Mucosa of descending colon (tissue), 3 donors: ENCODE data around the gene VPS37D. TPM values are rescaled to one million over a fixed set of nuclear protein-coding genes. Genes with fewer than 3 reads are reported as not detected.

Source experiments
- ATAC-seq: fragments of 200-7000 bp; cut with Tn5 transposase; one replicate; pipeline ENCODE4 v1.9.1; 2020; ENCODE audit warnings: mild to moderate bottlenecking, moderate library complexity
- DNase-seq, 3 donors: peaks; one replicate each; pipeline ENCODE4 v3.0.0-alpha.2; 2020
- H3K36me3 ChIP-seq: fragments of 200-600 bp; one replicate; pipeline ENCODE4 v1.8.0; 2021; ENCODE audit warnings: low read depth, mild to moderate bottlenecking
- H3K4me1 ChIP-seq: fragments of 200-600 bp; one replicate; pipeline ENCODE4 v1.8.0; 2021; ENCODE audit warnings: low read depth, mild to moderate bottlenecking
- H3K4me3 ChIP-seq: fragments of 200-600 bp; one replicate; pipeline ENCODE4 v1.8.0; 2021; ENCODE audit warnings: mild to moderate bottlenecking
- H3K9me3 ChIP-seq: fragments of 200-600 bp; one replicate; pipeline ENCODE4 v1.8.0; 2021; ENCODE audit warnings: mild to moderate bottlenecking
- intact Hi-C, 2 donors: fragments of 100-400 bp; cut with DNase I in 1 of 2; cut with micrococcal nuclease in 1 of 2; formaldehyde crosslinking; loops; one replicate each; pipeline versions ENCODE4 v1.11.0 to v1.11.1; 2022; cut with DNase I, micrococcal nuclease
- total RNA-seq, 3 donors: library from RNA; stranded (reverse); fragmentation: NEBNext Ultra II Directional in 2 of 3; extraction: Animal tissue kit (Norgen Biotek cat#: 25700) in 2 of 3; gene quantifications; one replicate each; pipeline versions ENCODE4 v1.2.1 to v1.2.4, GENCODE V29; 2021 to 2023
- TF ChIP-seq, protein P1 (sequence below): fragments of 200-600 bp; IDR thresholded peaks from one replicate; pipeline ENCODE4 v1.8.0; 2022; ENCODE audit warnings: antibody characterized with exemption, mild to moderate bottlenecking
- donor health status: DM: no; HTN: no; CAD: no; lungs with moderate emphysema.
- donor health status: DM: no; HTN: no; CAD: no.
- donor health status: DM: no; HTN: yes; CAD: no.

Gene VPS37D
- total RNA-seq, 3 donors from 2014 or later, result 0.48 to 3.3 TPM; not detected in 1

DNA sequence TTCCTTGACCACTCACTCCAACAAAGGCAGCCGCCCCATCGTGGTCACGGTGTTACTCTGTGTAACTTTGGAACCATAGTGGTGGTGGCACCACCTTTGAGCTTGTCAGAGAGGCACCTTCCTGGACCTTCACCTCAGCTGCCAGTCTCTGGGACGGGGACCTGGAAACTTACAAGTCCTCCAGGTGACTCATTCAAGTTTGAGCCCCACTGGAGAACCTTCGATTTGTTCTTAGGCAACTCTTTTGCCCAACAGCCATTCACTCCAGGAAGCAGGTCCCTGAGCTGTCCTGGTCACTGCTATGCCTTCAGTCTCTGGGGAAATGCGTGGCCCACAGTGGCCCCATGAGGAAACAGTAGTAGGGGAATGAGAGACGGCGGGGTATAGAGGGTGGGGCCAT is 34.6 kb downstream of the VPS37D start:
- intact Hi-C loops, result no loop called here
- no peak for ATAC-seq
- no peaks in the 10 kb centered on the region for H3K4me1 ChIP-seq
- H3K4me3 ChIP-seq, result no peak overlapping the region
- no peaks in the 10 kb centered on the region for H3K36me3 ChIP-seq
- TF ChIP-seq, protein P1, sequence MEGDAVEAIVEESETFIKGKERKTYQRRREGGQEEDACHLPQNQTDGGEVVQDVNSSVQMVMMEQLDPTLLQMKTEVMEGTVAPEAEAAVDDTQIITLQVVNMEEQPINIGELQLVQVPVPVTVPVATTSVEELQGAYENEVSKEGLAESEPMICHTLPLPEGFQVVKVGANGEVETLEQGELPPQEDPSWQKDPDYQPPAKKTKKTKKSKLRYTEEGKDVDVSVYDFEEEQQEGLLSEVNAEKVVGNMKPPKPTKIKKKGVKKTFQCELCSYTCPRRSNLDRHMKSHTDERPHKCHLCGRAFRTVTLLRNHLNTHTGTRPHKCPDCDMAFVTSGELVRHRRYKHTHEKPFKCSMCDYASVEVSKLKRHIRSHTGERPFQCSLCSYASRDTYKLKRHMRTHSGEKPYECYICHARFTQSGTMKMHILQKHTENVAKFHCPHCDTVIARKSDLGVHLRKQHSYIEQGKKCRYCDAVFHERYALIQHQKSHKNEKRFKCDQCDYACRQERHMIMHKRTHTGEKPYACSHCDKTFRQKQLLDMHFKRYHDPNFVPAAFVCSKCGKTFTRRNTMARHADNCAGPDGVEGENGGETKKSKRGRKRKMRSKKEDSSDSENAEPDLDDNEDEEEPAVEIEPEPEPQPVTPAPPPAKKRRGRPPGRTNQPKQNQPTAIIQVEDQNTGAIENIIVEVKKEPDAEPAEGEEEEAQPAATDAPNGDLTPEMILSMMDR, result no peak
- H3K9me3 ChIP-seq, result no peaks in the 10 kb centered on the region
- no peak for DNase-seq

DNA sequence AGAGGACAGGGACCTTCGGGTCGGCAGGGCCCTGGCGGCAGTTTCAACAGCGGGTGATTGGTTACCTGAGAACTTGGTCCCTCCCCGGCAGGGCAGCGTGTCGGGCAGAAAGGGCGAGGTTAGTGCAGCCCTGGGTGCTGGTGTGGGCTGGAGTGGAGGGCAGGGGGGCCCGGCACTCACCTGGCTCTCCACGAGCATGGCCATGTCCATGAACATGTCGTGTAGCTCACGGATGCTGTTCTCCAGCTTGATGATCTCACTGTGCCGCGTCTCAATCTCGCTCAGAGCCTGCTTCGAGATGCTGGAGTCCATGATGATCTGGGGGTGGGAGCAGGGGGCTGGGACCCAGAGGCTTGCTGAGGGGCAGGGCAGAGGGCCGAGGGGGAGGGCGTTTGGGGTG is 35.0 kb downstream of the VPS37D start:
- TF ChIP-seq, protein P1, result no peak
- DNase-seq, result no peak
- Histone ChIP-seq H3K4me3 (no peak overlapping the region), H3K4me1 (no peaks in the 10 kb centered on the region), H3K36me3 (no peaks in the 10 kb centered on the region), H3K9me3 (no peaks in the 10 kb centered on the region)
- no peak for ATAC-seq
- intact Hi-C loops, result no loop called here

DNA sequence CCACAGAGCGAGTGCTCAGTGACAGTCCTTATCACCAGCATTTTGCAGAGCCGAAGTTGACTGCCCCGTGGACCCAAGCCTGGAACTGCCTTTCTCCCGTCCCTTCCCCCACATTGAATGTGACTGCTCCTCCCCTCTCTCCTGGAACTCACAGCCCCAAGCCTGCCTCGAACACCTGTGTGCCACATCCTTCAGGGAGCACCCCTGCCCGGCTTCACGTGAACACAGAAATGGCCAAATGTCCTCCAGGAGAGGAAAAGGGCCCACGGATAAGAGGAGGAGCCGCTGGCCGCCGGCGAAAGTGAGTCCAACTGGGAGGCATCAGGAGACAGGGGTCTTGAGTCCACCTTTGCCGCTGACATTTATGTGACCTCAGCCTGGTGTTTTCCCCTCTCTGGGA is 35.6 kb downstream of the VPS37D start:
- Histone ChIP-seq H3K4me1 (no peaks in the 10 kb centered on the region), H3K36me3 (no peaks in the 10 kb centered on the region), H3K4me3 (no peak overlapping the region), H3K9me3 (no peaks in the 10 kb centered on the region)
- TF ChIP-seq, protein P1, result no peak
- DNase-seq, result no peak
- intact Hi-C loops, result no loop called here
- no peak for ATAC-seq

DNA sequence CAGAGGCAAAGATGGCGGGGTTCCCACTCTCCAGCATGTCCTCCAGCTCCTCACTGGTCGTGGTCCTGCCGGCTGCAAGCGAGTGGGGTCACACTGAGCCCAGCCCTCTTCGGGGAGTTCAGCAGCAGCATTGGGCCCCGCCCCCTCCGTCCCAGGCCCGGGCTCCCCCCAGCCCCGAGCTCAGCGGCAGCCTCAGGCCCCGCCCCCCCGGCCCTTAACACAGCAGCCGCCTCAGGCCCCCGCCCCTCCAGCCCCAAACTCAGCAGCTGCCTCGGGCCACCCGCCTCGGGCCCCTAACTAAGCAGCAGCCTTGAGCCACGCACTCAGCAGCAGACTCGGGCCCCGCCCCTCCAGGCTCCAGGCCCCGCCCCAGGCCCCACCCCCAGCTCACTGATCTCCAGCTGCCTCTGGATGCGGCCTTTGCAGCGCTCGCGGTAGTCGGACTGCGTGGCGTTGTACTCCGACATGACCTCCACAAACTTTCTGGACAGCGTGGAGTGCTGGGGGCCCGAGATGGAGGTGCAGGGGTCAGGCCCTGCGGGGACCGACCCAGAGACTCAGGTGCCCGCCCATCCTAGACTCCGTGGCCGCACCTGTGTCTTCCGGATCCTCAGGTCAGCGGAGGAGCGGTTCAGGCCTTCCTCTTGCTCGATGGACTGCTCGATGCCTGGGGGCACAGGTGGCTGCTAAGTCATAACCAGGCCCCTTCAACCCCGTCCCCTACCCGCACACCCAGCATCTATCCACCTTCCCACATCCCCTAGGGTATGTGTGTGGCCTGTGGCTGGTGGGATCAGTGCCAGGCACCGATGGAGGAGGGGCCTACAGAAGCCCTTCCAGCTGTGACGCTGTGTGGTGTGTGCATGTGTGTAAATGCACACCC is 36.4 kb downstream of the VPS37D start:
- Histone ChIP-seq H3K4me1 (no peaks in the 10 kb centered on the region), H3K36me3 (no peaks in the 10 kb centered on the region), H3K4me3 (no peak overlapping the region), H3K9me3 (no peaks in the 10 kb centered on the region)
- DNase-seq, result peak; percentile 72 to 82 (median 78)
- TF ChIP-seq, protein P1, result no peak
- intact Hi-C loops, result no loop called here
- ATAC-seq, result peak; percentile 71

DNA sequence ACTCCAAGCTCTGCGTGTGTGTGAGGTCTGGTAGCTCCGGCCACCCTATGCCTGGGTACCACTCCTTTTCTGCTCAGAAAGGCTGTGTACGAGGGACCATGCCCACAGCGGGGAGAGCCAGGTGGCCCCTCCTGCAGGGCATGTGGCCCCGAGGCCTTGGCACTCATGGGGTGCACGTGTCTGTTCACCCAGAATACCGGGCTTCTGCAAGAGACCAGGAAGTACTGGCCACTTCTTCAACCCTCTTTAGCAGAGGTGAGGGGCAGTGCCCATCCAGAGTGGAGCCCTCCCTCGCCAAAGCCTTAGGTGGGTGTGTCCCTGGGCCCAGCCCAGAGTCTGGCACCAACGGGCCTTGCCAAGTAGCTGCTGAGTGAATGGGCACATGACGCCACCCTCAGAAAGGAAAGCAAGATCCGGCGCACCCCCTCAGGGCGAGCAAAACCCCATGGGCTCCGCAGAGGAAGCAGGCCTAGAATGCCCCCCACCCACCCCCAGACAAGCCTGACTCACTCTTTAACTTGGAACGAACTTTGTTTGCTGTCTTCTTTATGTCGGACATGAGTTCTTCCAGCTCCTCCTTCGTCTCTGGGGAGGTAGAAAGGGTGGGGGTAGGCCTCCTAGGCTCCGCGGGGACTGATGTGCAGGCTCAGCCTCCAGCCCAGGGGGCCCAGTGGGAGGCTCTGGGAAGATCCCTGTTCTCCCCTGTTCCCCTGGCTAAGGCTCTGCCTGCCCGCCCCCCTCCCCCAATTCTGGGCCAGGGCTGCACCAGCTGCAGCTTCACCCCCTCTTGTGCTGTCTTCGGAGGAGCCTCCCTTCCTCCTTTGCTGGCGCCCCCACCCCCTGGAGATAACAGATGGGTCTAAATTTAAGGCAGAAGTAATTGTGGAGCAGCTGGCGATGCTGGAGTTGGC is 37.3 kb downstream of the VPS37D start:
- no peak for DNase-seq
- no peaks in the 10 kb centered on the region for H3K36me3 ChIP-seq
- ATAC-seq, result no peak

More for the DNA sequence above, 37.3 kb downstream of the VPS37D start:
- no peaks in the 10 kb centered on the region for H3K9me3 ChIP-seq
- no peaks in the 10 kb centered on the region for H3K4me1 ChIP-seq
- intact Hi-C loops, result no loop called here
- TF ChIP-seq, protein P1, result no peak
- H3K4me3 ChIP-seq, result no peak overlapping the region
